ENCODE measurements around the gene BLOC1S4.

The BLOC1S4 gene

GRCh38 chr4:6692806-6693205 is 23.2 kb upstream of the BLOC1S4 start:
- no peak for DNase-seq

- DNase-seq, result no peak
Observed at GRCh38 chr4:6693231-6694176, 22.5 kb upstream of the BLOC1S4 start, which contains the start of gene S100P. S100P (plus strand) TSS chr4:6693878; CDS start chr4:6693933, 55 bp downstream.

- DNase-seq, result no peak
Observed at GRCh38 chr4:6694177-6694901, 21.6 kb upstream of the BLOC1S4 start.

GRCh38 chr4:6695660-6696610 is 20.0 kb upstream of the BLOC1S4 start:
- DNase-seq, result no peak

- no peak for DNase-seq
Observed at GRCh38 chr4:6696611-6697010, 19.4 kb upstream of the BLOC1S4 start.

GRCh38 chr4:6697131-6697530 is 18.8 kb upstream of the BLOC1S4 start:
- DNase-seq, result no peak

- no peak for DNase-seq
Observed at GRCh38 chr4:6699388-6699787, 16.6 kb upstream of the BLOC1S4 start.

- no peak for DNase-seq
Observed at GRCh38 chr4:6699903-6700302, 16.1 kb upstream of the BLOC1S4 start.

- DNase-seq, result no peak
Observed at GRCh38 chr4:6701371-6701770, 14.6 kb upstream of the BLOC1S4 start.

- no peak for DNase-seq
Observed at GRCh38 chr4:6702761-6703160, 13.2 kb upstream of the BLOC1S4 start.

- no peak for DNase-seq
Observed at GRCh38 chr4:6703786-6704185, 12.2 kb upstream of the BLOC1S4 start.

GRCh38 chr4:6705646-6706045 is 10.3 kb upstream of the BLOC1S4 start:
- DNase-seq, result no peak

- DNase-seq, result no peak
Observed at GRCh38 chr4:6706173-6706572, 9.8 kb upstream of the BLOC1S4 start.

GRCh38 chr4:6709230-6710114 is 6.5 kb upstream of the BLOC1S4 start, which contains the start of gene MRFAP1L1:
MRFAP1L1 (minus strand) TSS chr4:6709865; CDS start chr4:6709629, 236 bp downstream.
- peak; percentile 98 for DNase-seq

- DNase-seq, result no peak
Observed at GRCh38 chr4:6710282-6710681, 5.7 kb upstream of the BLOC1S4 start.

- no peak for DNase-seq
Observed at GRCh38 chr4:6710996-6711395, 5.0 kb upstream of the BLOC1S4 start.

- DNase-seq, result peak; percentile 52
Observed at GRCh38 chr4:6714954-6715353, 1.0 kb upstream of the BLOC1S4 start.

GRCh38 chr4:6715704-6716017 is 313 bp upstream of the BLOC1S4 start:
- no peak for DNase-seq

- no peak for DNase-seq
Observed at GRCh38 chr4:6716958-6717655, 1.1 kb downstream of the BLOC1S4 start.

GRCh38 chr4:6718932-6719610 is 3.1 kb downstream of the BLOC1S4 start:
- no peak for DNase-seq

All from suppressor macrophage treated with lipopolysaccharide for 4 hours (primary cell).